Fibroblast of gingiva (primary cell): Measurements from ENCODE around the gene SRI.

Source experiments
- DNase-seq: peaks from one replicate; pipeline ENCODE4 v3.0.0-alpha.2; 2011; ENCODE audit warnings: low read depth

The SRI gene

GRCh38 chr7:88224601-88225275 is 4.9 kb upstream of the SRI start:
- peak; percentile 49 for DNase-seq

GRCh38 chr7:88223265-88223664 is 3.4 kb upstream of the SRI start:
- no peak for DNase-seq

GRCh38 chr7:88218836-88219605 is 817 bp downstream of the SRI start:
- DNase-seq, result peak; percentile 69

- DNase-seq, result no peak
Measured at GRCh38 chr7:88218429-88218745, 1.5 kb downstream of the SRI start.

GRCh38 chr7:88217675-88218428 is 2.0 kb downstream of the SRI start:
- no peak for DNase-seq

GRCh38 chr7:88216276-88216675 is 3.6 kb downstream of the SRI start:
- DNase-seq, result no peak

- DNase-seq, result no peak
Measured at GRCh38 chr7:88215295-88215694, 4.5 kb downstream of the SRI start.

- DNase-seq, result no peak
Measured at GRCh38 chr7:88214456-88214855, 5.4 kb downstream of the SRI start.

- no peak for DNase-seq
Measured at GRCh38 chr7:88212918-88213317, 6.9 kb downstream of the SRI start.

GRCh38 chr7:88208521-88208920 is 11.3 kb downstream of the SRI start:
- peak; percentile 12 for DNase-seq

GRCh38 chr7:88206254-88206653 is 13.6 kb downstream of the SRI start:
- DNase-seq, result no peak

GRCh38 chr7:88205179-88205578 is 14.7 kb downstream of the SRI start:
- DNase-seq, result no peak

GRCh38 chr7:88204525-88205110 is 15.2 kb downstream of the SRI start:
- no peak for DNase-seq

GRCh38 chr7:88203401-88203800 is 16.4 kb downstream of the SRI start:
- DNase-seq, result no peak

GRCh38 chr7:88202799-88203198 is 17.0 kb downstream of the SRI start:
- DNase-seq, result no peak

GRCh38 chr7:88202278-88202677 is 17.6 kb downstream of the SRI start:
- DNase-seq, result no peak

GRCh38 chr7:88201305-88201704 is 18.5 kb downstream of the SRI start:
- no peak for DNase-seq

GRCh38 chr7:88200789-88201188 is 19.0 kb downstream of the SRI start:
- DNase-seq, result no peak

GRCh38 chr7:88200261-88200660 is 19.6 kb downstream of the SRI start:
- no peak for DNase-seq

GRCh38 chr7:88191911-88192310 is 27.9 kb downstream of the SRI start:
- DNase-seq, result no peak

- no peak for DNase-seq
Measured at GRCh38 chr7:88185650-88186049, 34.2 kb downstream of the SRI start.

- DNase-seq, result peak; percentile 33
Measured at GRCh38 chr7:88184848-88185304, 35.0 kb downstream of the SRI start.

GRCh38 chr7:88183051-88183450 is 36.8 kb downstream of the SRI start:
- no peak for DNase-seq
